Breast epithelium (tissue), 4 donors: Measurements from ENCODE around the gene TPK1. TPM values are rescaled to one million over a fixed set of nuclear protein-coding genes. Genes with fewer than 3 reads are reported as not detected.

Experiments used
- DNase-seq, 2 donors: peaks; one replicate each; pipeline ENCODE4 v3.0.0-alpha.2; 2019; ENCODE audit warnings: low spot score in 2 of 2
- H3K27ac ChIP-seq, 2 donors: fragments of 200-600 bp; sonication (generic) in 1 of 2; one replicate each; pipeline ENCODE4 v1.5.1; 2016 to 2019; ENCODE audit warnings: mild to moderate bottlenecking in 1 of 2
- H3K27me3 ChIP-seq, 2 donors: fragments of 200-600 bp; sonication (generic) in 1 of 2; one replicate each; pipeline versions ENCODE4 v1.5.1 to v1.6.0; 2017 to 2019; ENCODE audit warnings: control low read depth in 1 of 2, mild to moderate bottlenecking in 1 of 2
- H3K36me3 ChIP-seq: fragments of 200-600 bp; one replicate; pipeline ENCODE4 v1.5.1; 2019
- H3K4me1 ChIP-seq, 2 donors: fragments of 200-600 bp; sonication (generic); one replicate each; pipeline ENCODE4 v1.5.1; 2016 to 2019; ENCODE audit warnings: control low read depth in 1 of 2
- H3K4me3 ChIP-seq, 3 donors: fragments of 200-600 bp; sonication (generic); 1 replicate in 2 of 3; 2 replicates in 1 of 3; pipeline ENCODE4 v1.5.1; 2016 to 2019; ENCODE audit warnings: mild to moderate bottlenecking in 3 of 3, moderate library complexity in 2 of 3
- H3K9me3 ChIP-seq, 2 donors: fragments of 200-600 bp; sonication (generic) in 1 of 2; one replicate each; pipeline ENCODE4 v1.5.1; 2016 to 2019; ENCODE audit warnings: control low read depth in 1 of 2
- CTCF ChIP-seq, 3 donors: fragments of 450-650 bp; IDR thresholded peaks; one replicate each; pipeline ENCODE4 v1.5.1; 2016 to 2017; ENCODE audit warnings: antibody characterized with exemption in 3 of 3, mild to moderate bottlenecking in 3 of 3, moderate library complexity in 3 of 3
- POLR2A ChIP-seq: fragments of 450-650 bp; IDR thresholded peaks from one replicate; pipeline ENCODE4 v1.6.1; 2016; ENCODE audit warnings: antibody characterized with exemption, mild to moderate bottlenecking, moderate library complexity
- POLR2AphosphoS5 ChIP-seq, 3 donors: sonication (generic); formaldehyde crosslinking; IDR thresholded peaks; one replicate each; pipeline ENCODE4 v1.6.1; 2017; ENCODE audit warnings: antibody characterized with exemption in 3 of 3
- intact Hi-C: fragments of 100-400 bp; cut with DNase I; formaldehyde crosslinking; loops from one replicate; pipeline ENCODE4 v1.15.1; 2023; ENCODE audit warnings: low total_unique reads
- total RNA-seq, 3 donors: library from RNA; depleted of rRNA; stranded (reverse); fragments of >200 nt; gene quantifications; one replicate each; pipeline ENCODE4 v1.1.0, GENCODE V29; 2016

TPK1 gene
- total RNA-seq, 3 donors from 2014 or later, result 4.8 to 9.8 (median 7.9) TPM

GRCh38 chr7:144787127-144787526 lies 48.7 kb downstream of the TPK1 start:
- H3K27ac ChIP-seq, result no peak overlapping the region
- no peaks in the 10 kb centered on the region for H3K9me3 ChIP-seq
- no peak for TF ChIP-seq POLR2AphosphoS5 (IDR thresholded peaks at IDR 0.05)
- TF ChIP-seq POLR2A, result no peak
- no peak for TF ChIP-seq CTCF (IDR thresholded peaks at IDR 0.05)
- no peaks in the 10 kb centered on the region for H3K36me3 ChIP-seq
- no peak for DNase-seq
- no peaks in the 10 kb centered on the region for H3K4me1 ChIP-seq
- H3K27me3 ChIP-seq, result no peaks in the 10 kb centered on the region
- no peak overlapping the region for H3K4me3 ChIP-seq
- intact Hi-C loops, result no loop called here

GRCh38 chr7:144786522-144786921 lies 49.3 kb downstream of the TPK1 start:
- TF ChIP-seq POLR2A (no peak), POLR2AphosphoS5 (IDR thresholded peaks at IDR 0.05) (no peak), CTCF (IDR thresholded peaks at IDR 0.05) (no peak)

GRCh38 chr7:144786079-144786478 lies 49.8 kb downstream of the TPK1 start:
- Histone ChIP-seq H3K4me3 (no peak overlapping the region), H3K27me3 (no peaks in the 10 kb centered on the region), H3K36me3 (no peaks in the 10 kb centered on the region), H3K27ac (no peak overlapping the region), H3K9me3 (no peaks in the 10 kb centered on the region), H3K4me1 (no peaks in the 10 kb centered on the region)
- no peak for TF ChIP-seq POLR2AphosphoS5 (IDR thresholded peaks at IDR 0.05)
- no peak for TF ChIP-seq POLR2A
- no peak for TF ChIP-seq CTCF (IDR thresholded peaks at IDR 0.05)
- DNase-seq, result no peak
- intact Hi-C loops, result no loop called here

More at GRCh38 chr7:144786522-144786921, 49.3 kb downstream of the TPK1 start:
- Histone ChIP-seq H3K4me3 (no peak overlapping the region), H3K27me3 (no peaks in the 10 kb centered on the region), H3K9me3 (no peaks in the 10 kb centered on the region), H3K27ac (no peak overlapping the region), H3K4me1 (no peaks in the 10 kb centered on the region), H3K36me3 (no peaks in the 10 kb centered on the region)
- no peak for DNase-seq
- intact Hi-C loops, result no loop called here

DNA sequence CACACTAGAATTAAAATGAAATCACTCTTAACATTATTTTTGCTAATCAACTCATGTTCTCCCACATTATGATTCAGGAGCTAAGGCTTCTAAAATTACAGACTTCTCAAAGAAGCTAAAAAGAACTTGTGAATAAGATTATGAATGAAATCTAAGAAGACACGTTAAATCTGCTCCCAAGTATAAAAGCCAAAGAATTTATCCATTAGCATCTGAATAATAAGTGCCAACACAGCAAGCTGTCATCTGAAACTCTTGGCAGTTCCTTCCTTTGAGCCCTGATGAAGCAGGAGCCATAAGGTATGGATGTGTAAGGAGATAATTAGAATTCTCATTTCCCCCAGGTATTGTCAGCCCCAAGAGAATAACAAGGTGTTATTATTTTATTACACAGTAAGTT lies 50.3 kb downstream of the TPK1 start:
- TF ChIP-seq POLR2A, result no peak
- TF ChIP-seq POLR2AphosphoS5 (IDR thresholded peaks at IDR 0.05), result no peak
- no peak for TF ChIP-seq CTCF (IDR thresholded peaks at IDR 0.05)
- no peaks in the 10 kb centered on the region for H3K36me3 ChIP-seq
- no peaks in the 10 kb centered on the region for H3K27me3 ChIP-seq
- intact Hi-C loops, result no loop called here
- H3K4me3 ChIP-seq, result no peak overlapping the region
- H3K9me3 ChIP-seq, result no peaks in the 10 kb centered on the region
- no peak for DNase-seq
- no peak overlapping the region for H3K27ac ChIP-seq
- no peaks in the 10 kb centered on the region for H3K4me1 ChIP-seq

GRCh38 chr7:144784943-144785342 lies 50.9 kb downstream of the TPK1 start:
- TF ChIP-seq POLR2A (no peak), CTCF (IDR thresholded peaks at IDR 0.05) (no peak), POLR2AphosphoS5 (IDR thresholded peaks at IDR 0.05) (no peak)
- H3K9me3 ChIP-seq, result no peaks in the 10 kb centered on the region
- no peak for DNase-seq
- H3K27me3 ChIP-seq, result no peaks in the 10 kb centered on the region
- H3K36me3 ChIP-seq, result no peaks in the 10 kb centered on the region
- intact Hi-C loops, result no loop called here
- H3K4me3 ChIP-seq, result no peak overlapping the region
- no peaks in the 10 kb centered on the region for H3K4me1 ChIP-seq
- H3K27ac ChIP-seq, result no peak overlapping the region
